IMR-90 (cell line): ENCODE results near the gene FMOD.

Experiments
- BHLHE40 ChIP-seq: fragments of 150-350 bp; IDR thresholded peaks from 2 replicates; pipeline ENCODE4 v1.6.1; 2016; ENCODE audit warnings: mild to moderate bottlenecking, low read depth, low read length
- CHD1 ChIP-seq: IDR thresholded peaks from 2 replicates; pipeline ENCODE4 v1.6.1; 2012; ENCODE audit warnings: low read depth, low read length, improper control_type of control experiment
- POLR2A ChIP-seq: IDR thresholded peaks from 2 replicates; pipeline ENCODE4 v1.6.1; 2012; ENCODE audit warnings: mild to moderate bottlenecking, low read depth, low read length
- RAD21 ChIP-seq: IDR thresholded peaks from 2 replicates; pipeline ENCODE4 v1.6.1; 2012; ENCODE audit warnings: low read length, improper control_type of control experiment
- TF ChIP-seq, protein P1 (sequence below): conservative IDR thresholded peaks from 2 replicates; pipeline ENCODE4 v1.5.1; 2012; ENCODE audit warnings: mild to moderate bottlenecking, low read depth, low read length, improper control_type of control experiment
- TF ChIP-seq, protein P2 (sequence below): fragments of 150-350 bp; IDR thresholded peaks from 2 replicates; pipeline ENCODE4 v1.6.1; 2016; ENCODE audit warnings: low read depth, mild to moderate bottlenecking, low read length, moderate library complexity, borderline replicate concordance

DNA sequence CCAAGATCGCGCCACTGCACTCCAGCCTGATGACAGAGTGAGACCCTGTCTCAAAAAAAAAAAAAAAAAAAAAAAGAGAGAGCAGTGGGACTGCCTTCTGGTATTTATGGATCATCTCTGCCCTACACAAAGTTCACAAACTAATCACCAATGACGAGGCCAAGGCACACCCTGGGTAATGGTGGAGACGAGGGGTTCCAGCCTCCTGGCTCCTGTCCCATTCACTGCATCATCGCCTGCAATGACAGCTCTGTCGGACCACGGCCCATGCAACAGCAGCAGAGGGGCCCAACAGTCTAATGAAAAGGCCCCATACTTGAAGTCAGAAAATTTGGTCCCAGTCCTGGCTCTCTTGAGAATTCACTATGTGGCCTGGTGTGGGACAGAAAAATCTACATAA, 48.5 kb downstream of the FMOD start:
- TF ChIP-seq, protein P1, sequence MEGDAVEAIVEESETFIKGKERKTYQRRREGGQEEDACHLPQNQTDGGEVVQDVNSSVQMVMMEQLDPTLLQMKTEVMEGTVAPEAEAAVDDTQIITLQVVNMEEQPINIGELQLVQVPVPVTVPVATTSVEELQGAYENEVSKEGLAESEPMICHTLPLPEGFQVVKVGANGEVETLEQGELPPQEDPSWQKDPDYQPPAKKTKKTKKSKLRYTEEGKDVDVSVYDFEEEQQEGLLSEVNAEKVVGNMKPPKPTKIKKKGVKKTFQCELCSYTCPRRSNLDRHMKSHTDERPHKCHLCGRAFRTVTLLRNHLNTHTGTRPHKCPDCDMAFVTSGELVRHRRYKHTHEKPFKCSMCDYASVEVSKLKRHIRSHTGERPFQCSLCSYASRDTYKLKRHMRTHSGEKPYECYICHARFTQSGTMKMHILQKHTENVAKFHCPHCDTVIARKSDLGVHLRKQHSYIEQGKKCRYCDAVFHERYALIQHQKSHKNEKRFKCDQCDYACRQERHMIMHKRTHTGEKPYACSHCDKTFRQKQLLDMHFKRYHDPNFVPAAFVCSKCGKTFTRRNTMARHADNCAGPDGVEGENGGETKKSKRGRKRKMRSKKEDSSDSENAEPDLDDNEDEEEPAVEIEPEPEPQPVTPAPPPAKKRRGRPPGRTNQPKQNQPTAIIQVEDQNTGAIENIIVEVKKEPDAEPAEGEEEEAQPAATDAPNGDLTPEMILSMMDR, result no peak
- TF ChIP-seq POLR2A, result no peak
- TF ChIP-seq, protein P2, sequence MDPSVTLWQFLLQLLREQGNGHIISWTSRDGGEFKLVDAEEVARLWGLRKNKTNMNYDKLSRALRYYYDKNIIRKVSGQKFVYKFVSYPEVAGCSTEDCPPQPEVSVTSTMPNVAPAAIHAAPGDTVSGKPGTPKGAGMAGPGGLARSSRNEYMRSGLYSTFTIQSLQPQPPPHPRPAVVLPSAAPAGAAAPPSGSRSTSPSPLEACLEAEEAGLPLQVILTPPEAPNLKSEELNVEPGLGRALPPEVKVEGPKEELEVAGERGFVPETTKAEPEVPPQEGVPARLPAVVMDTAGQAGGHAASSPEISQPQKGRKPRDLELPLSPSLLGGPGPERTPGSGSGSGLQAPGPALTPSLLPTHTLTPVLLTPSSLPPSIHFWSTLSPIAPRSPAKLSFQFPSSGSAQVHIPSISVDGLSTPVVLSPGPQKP, result no peak
- no peak for TF ChIP-seq BHLHE40
- TF ChIP-seq RAD21, result no peak
- TF ChIP-seq CHD1, result no peak
